Spinal cord (tissue), 10 donors: ENCODE measurements around the gene PTPRK. TPM values are rescaled to one million over a fixed set of nuclear protein-coding genes. Genes with fewer than 3 reads are reported as not detected.
A peak's percentile ranks its signal among the peaks of the same experiment; 100 is the strongest.

ENCODE experiments used
- DNase-seq, 6 donors: peaks; one replicate each; pipeline versions ENCODE4 v3.0.0 to v3.0.0-alpha.2; 2013 to 2015; ENCODE audit warnings: low spot score in 6 of 6, low read depth in 4 of 6
- H3K27ac ChIP-seq: one replicate; pipeline ENCODE4 v1.5.1; 2013; ENCODE audit warnings: low read depth, low read length, control low read depth
- H3K27me3 ChIP-seq: one replicate; pipeline ENCODE4 v1.6.1; 2013; ENCODE audit warnings: low read length; ENCODE audit not compliant: control insufficient read depth, insufficient read depth
- H3K36me3 ChIP-seq: one replicate; pipeline ENCODE4 v1.6.1; 2013; ENCODE audit warnings: low read length; ENCODE audit not compliant: control insufficient read depth, insufficient read depth
- H3K4me1 ChIP-seq: one replicate; pipeline ENCODE4 v1.6.1; 2013; ENCODE audit warnings: low read length; ENCODE audit not compliant: control insufficient read depth, insufficient read depth
- H3K4me3 ChIP-seq: one replicate; pipeline ENCODE4 v1.5.1; 2013; ENCODE audit warnings: low read depth, low read length, control low read depth
- H3K9me3 ChIP-seq: one replicate; pipeline ENCODE4 v1.6.1; 2013; ENCODE audit warnings: low read length; ENCODE audit not compliant: control insufficient read depth, insufficient read depth
- WGBS: methylation state at CpG from one replicate; pipeline ENCODE4 v1.1.5; 2013; ENCODE audit warnings: missing lambda C conversion rate; ENCODE audit not compliant: insufficient coverage; 5-methylcytosine and 5-hydroxymethylcytosine counted together
- polyA plus RNA-seq, 2 donors: library from polyadenylated mRNA; unstranded; fragments of 120-200 nt; gene quantifications; one replicate each; pipeline ENCODE4 v1.2.1, GENCODE V29; 2013; ENCODE audit not compliant: insufficient read length in 2 of 2
- total RNA-seq, 2 donors: library from RNA; depleted of rRNA in 1 of 2; stranded (reverse); fragments of 120-200 nt in 1 of 2; fragments of >200 nt in 1 of 2; gene quantifications; one replicate each; pipeline versions ENCODE4 v1.2.3 to v1.2.4, GENCODE V29; 2013 to 2014
- donor health status: healthy.

Gene PTPRK
- total and polyA plus RNA-seq, 4 donors: 28.4 to 63.4 (median 34.1) TPM

- Histone ChIP-seq H3K27me3 (no peaks in the 10 kb centered on the region), H3K4me1 (no peaks in the 10 kb centered on the region), H3K27ac (no peak overlapping the region), H3K4me3 (no peak overlapping the region), H3K9me3 (no peaks in the 10 kb centered on the region), H3K36me3 (no peaks in the 10 kb centered on the region)
- no peak for DNase-seq
- WGBS: 93% methylated on average over 4 of the region's 7 CpGs
Observed at GRCh38 chr6:128036808-128037570, 483.4 kb downstream of the PTPRK start.

GRCh38 chr6:128033156-128033555 is 487.2 kb downstream of the PTPRK start:
- Histone ChIP-seq H3K4me3 (no peak overlapping the region), H3K4me1 (no peaks in the 10 kb centered on the region), H3K9me3 (no peaks in the 10 kb centered on the region), H3K27me3 (no peaks in the 10 kb centered on the region), H3K36me3 (no peaks in the 10 kb centered on the region), H3K27ac (no peak overlapping the region)
- WGBS: 100% methylated on average over 2 of the region's 2 CpGs
- DNase-seq: peak in 1 of 6 donors; percentile 7

DNA sequence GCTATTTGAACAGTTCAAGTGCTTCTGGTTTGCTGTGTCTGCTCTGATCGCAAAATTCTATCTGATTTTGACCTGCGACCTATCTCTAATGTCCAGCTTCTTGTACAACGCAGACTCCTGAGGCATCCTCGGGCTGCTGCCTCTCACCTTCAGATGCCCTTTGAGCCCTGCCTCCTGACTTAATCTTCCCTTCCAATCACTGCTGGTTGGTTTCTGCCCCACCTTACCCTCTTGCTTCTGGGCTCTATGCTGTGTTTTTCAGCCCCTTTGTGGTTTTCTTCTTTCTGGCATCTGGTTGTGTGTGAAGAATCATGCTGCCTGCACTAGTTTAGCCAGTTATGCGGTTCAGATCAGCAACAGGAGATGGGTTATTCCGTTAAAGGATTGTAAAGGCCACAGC is 488.4 kb downstream of the PTPRK start:
- no peaks in the 10 kb centered on the region for H3K27me3 ChIP-seq
- no peaks in the 10 kb centered on the region for H3K4me1 ChIP-seq
- no peak for DNase-seq
- H3K36me3 ChIP-seq: no peaks in the 10 kb centered on the region
- H3K4me3 ChIP-seq: no peak overlapping the region
- 91% methylated on average over 4 of the region's 6 CpGs for WGBS
- H3K27ac ChIP-seq: no peak overlapping the region
- no peaks in the 10 kb centered on the region for H3K9me3 ChIP-seq

DNA sequence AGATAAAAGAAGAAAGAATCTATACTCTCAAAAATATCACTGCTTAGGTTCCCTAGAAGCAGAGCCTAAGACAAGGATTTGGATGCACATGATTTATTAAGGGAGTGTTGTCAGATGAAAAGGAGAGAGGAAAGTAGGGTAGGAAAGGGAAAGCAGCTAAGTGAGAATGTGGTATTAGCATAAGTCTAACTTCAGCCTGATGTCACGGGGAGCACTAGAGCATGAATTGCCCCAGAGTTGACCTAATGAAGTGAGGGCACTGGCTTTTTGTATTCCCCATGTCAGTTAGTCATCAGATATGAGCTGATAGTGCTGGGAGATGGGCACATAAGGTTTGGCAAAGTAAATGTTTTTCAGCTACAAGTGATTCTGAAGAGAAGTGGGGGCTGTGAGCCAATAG is 490.6 kb downstream of the PTPRK start:
- H3K4me3 ChIP-seq: no peak overlapping the region
- WGBS: 78% methylated on average over 1 of the region's 1 CpG
- H3K4me1 ChIP-seq: no peaks in the 10 kb centered on the region
- H3K27me3 ChIP-seq: no peaks in the 10 kb centered on the region
- no peak for DNase-seq
- no peaks in the 10 kb centered on the region for H3K36me3 ChIP-seq
- H3K27ac ChIP-seq: no peak overlapping the region
- no peaks in the 10 kb centered on the region for H3K9me3 ChIP-seq

- H3K36me3 ChIP-seq: no peaks in the 10 kb centered on the region
- no peaks in the 10 kb centered on the region for H3K4me1 ChIP-seq
- no peaks in the 10 kb centered on the region for H3K27me3 ChIP-seq
- no peaks in the 10 kb centered on the region for H3K9me3 ChIP-seq
- no peak overlapping the region for H3K27ac ChIP-seq
- H3K4me3 ChIP-seq: no peak overlapping the region
- no peak for DNase-seq
Observed at GRCh38 chr6:128028183-128028582, 492.2 kb downstream of the PTPRK start.

GRCh38 chr6:128025478-128025877 is 494.9 kb downstream of the PTPRK start:
- 71% methylated on average over 1 of the region's 1 CpG for WGBS
- no peaks in the 10 kb centered on the region for H3K4me1 ChIP-seq

GRCh38 chr6:128024969-128025368 is 495.4 kb downstream of the PTPRK start:
- WGBS: no CpG with 5 or more reads among the region's 1 CpG
- no peak for DNase-seq
- H3K4me3 ChIP-seq: no peak overlapping the region
- no peaks in the 10 kb centered on the region for H3K9me3 ChIP-seq
- no peaks in the 10 kb centered on the region for H3K36me3 ChIP-seq
- H3K27ac ChIP-seq: no peak overlapping the region
- no peaks in the 10 kb centered on the region for H3K27me3 ChIP-seq
- no peaks in the 10 kb centered on the region for H3K4me1 ChIP-seq

More at GRCh38 chr6:128025478-128025877, 494.9 kb downstream of the PTPRK start:
- DNase-seq: no peak
- Histone ChIP-seq H3K4me3 (no peak overlapping the region), H3K27me3 (no peaks in the 10 kb centered on the region), H3K36me3 (no peaks in the 10 kb centered on the region), H3K9me3 (no peaks in the 10 kb centered on the region), H3K27ac (no peak overlapping the region)

- no peaks in the 10 kb centered on the region for H3K9me3 ChIP-seq
- 63% methylated on average over 1 of the region's 1 CpG for WGBS
- H3K4me3 ChIP-seq: no peak overlapping the region
- no peak overlapping the region for H3K27ac ChIP-seq
- no peaks in the 10 kb centered on the region for H3K4me1 ChIP-seq
- no peak for DNase-seq
- H3K27me3 ChIP-seq: no peaks in the 10 kb centered on the region
- no peaks in the 10 kb centered on the region for H3K36me3 ChIP-seq
Observed at GRCh38 chr6:128024046-128024445, 496.4 kb downstream of the PTPRK start.

DNA sequence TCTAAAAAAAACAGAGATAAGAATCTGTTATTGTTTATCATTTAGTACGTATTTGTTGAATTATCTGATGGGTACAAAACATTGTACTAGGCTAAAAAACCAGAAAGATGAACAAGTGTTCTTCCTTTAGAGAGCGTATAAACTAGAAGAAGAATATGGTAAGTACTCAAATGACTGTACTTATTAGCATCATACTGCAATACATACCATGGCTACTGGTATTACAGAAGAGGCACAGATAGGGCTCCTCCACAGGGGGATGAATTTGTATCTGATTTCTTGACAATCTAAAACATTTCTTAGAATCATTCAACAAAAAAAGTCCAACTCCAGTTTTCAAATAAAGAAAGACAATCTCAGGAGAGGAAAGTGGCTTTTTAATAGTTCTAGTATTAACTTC is 501.6 kb downstream of the PTPRK start:
- no peaks in the 10 kb centered on the region for H3K4me1 ChIP-seq
- H3K27me3 ChIP-seq: no peaks in the 10 kb centered on the region
- no peaks in the 10 kb centered on the region for H3K36me3 ChIP-seq
- H3K27ac ChIP-seq: no peak overlapping the region
- no CpG with 5 or more reads among the region's 2 CpGs for WGBS
- H3K9me3 ChIP-seq: no peaks in the 10 kb centered on the region
- no peak for DNase-seq
- no peak overlapping the region for H3K4me3 ChIP-seq

- Histone ChIP-seq H3K27ac (no peak overlapping the region), H3K9me3 (no peaks in the 10 kb centered on the region), H3K36me3 (no peaks in the 10 kb centered on the region), H3K4me3 (no peak overlapping the region), H3K4me1 (no peaks in the 10 kb centered on the region), H3K27me3 (no peaks in the 10 kb centered on the region)
- DNase-seq: no peak
Observed at GRCh38 chr6:128017288-128017687, 503.1 kb downstream of the PTPRK start.
